DND-41 (cell line): ENCODE results near the gene RPL29.

Source experiments
- EZH2 ChIP-seq: IDR thresholded peaks from 3 replicates; pipeline ENCODE4 v1.6.1; 2012; ENCODE audit warnings: borderline replicate concordance, low read depth, mild to moderate bottlenecking, moderate library complexity, low read length, inconsistent platforms; ENCODE audit not compliant: severe bottlenecking
- TF ChIP-seq, protein P1 (sequence below): IDR thresholded peaks from 2 replicates; pipeline ENCODE4 v1.5.1; 2012; ENCODE audit warnings: borderline replicate concordance, low read length, moderate library complexity, mild to moderate bottlenecking; ENCODE audit not compliant: poor library complexity, severe bottlenecking; ENCODE audit errors: extremely low read depth

DNA sequence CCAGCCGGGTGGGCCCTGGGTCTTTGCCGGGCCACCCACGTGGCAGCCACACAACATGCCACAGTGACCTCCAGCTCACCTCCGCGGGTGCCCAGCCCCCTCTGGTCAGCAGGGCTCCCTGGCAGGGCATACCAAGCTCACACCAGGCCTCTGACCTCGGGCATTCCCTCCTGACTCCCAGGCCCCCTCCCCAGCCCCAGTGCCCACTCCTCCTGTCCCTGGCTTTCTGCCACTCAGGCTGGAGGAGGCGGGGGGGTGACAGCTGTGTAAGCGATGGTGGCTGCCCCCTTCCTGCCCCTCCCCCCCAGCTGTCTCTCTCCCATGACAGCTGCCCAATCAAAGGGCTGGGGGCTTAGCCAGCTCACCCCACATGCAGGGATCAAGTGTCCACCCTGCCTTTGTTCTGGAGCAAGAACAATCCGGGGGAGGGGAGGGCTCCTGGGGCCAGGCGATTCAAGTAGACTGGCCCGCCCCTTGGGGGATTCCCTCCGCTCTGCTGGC is 31.7 kb downstream of the RPL29 start:
- TF ChIP-seq, protein P1, sequence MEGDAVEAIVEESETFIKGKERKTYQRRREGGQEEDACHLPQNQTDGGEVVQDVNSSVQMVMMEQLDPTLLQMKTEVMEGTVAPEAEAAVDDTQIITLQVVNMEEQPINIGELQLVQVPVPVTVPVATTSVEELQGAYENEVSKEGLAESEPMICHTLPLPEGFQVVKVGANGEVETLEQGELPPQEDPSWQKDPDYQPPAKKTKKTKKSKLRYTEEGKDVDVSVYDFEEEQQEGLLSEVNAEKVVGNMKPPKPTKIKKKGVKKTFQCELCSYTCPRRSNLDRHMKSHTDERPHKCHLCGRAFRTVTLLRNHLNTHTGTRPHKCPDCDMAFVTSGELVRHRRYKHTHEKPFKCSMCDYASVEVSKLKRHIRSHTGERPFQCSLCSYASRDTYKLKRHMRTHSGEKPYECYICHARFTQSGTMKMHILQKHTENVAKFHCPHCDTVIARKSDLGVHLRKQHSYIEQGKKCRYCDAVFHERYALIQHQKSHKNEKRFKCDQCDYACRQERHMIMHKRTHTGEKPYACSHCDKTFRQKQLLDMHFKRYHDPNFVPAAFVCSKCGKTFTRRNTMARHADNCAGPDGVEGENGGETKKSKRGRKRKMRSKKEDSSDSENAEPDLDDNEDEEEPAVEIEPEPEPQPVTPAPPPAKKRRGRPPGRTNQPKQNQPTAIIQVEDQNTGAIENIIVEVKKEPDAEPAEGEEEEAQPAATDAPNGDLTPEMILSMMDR: no peak
- no peak for TF ChIP-seq EZH2
